ENCODE data around the gene GGTA1.

GGTA1 gene

GRCh38 chr9:121451586-121451985, 48.1 kb downstream of the GGTA1 start:
- no peaks in the 10 kb centered on the region for H4K20me1 ChIP-seq (ENCODE audit: insufficient read depth)
- no peaks in the 10 kb centered on the region for H3K27me3 ChIP-seq (ENCODE audit: insufficient read depth, low read depth)
- H3K4me1 ChIP-seq (ENCODE audit: low read depth, poor library complexity, severe bottlenecking), result peaks cover 14% of the 10 kb centered on the region
- no peak for TF ChIP-seq CTCF (conservative IDR thresholded peaks at IDR 0.05; ENCODE audit: low read depth, low read length)
- no peak overlapping the region for H3K4me2 ChIP-seq
- H2AFZ ChIP-seq (ENCODE audit: low read depth), result no peak overlapping the region
- no peak overlapping the region for H3K9ac ChIP-seq
- H3K4me3 ChIP-seq (IDR thresholded peaks at IDR 0.05; ENCODE audit: insufficient read depth, low read depth, low read length), result no peak overlapping the region
- no peaks in the 10 kb centered on the region for H3K36me3 ChIP-seq (ENCODE audit: insufficient read depth)
- no peak overlapping the region for H3K27ac ChIP-seq
- H3K79me2 ChIP-seq (ENCODE audit: insufficient read depth, low read depth), result no peaks in the 10 kb centered on the region

GRCh38 chr9:121450241-121450640, 49.4 kb downstream of the GGTA1 start:
- Histone ChIP-seq H3K9ac (no peak overlapping the region), H3K4me2 (no peak overlapping the region), H3K4me3 (IDR thresholded peaks at IDR 0.05; ENCODE audit: insufficient read depth, low read depth, low read length) (no peak overlapping the region), H3K4me1 (ENCODE audit: low read depth, poor library complexity, severe bottlenecking) (peaks cover 17% of the 10 kb centered on the region), H3K36me3 (ENCODE audit: insufficient read depth) (no peaks in the 10 kb centered on the region), H2AFZ (ENCODE audit: low read depth) (no peak overlapping the region), H3K79me2 (ENCODE audit: insufficient read depth, low read depth) (no peaks in the 10 kb centered on the region), H4K20me1 (ENCODE audit: insufficient read depth) (no peaks in the 10 kb centered on the region), H3K27me3 (ENCODE audit: insufficient read depth, low read depth) (no peaks in the 10 kb centered on the region), H3K27ac (no peak overlapping the region)
- TF ChIP-seq CTCF (conservative IDR thresholded peaks at IDR 0.05; ENCODE audit: low read depth, low read length), result no peak

- Histone ChIP-seq H3K79me2 (ENCODE audit: insufficient read depth, low read depth) (no peaks in the 10 kb centered on the region), H4K20me1 (ENCODE audit: insufficient read depth) (no peaks in the 10 kb centered on the region), H3K9ac (no peak overlapping the region), H3K27ac (no peak overlapping the region), H3K4me2 (no peak overlapping the region), H2AFZ (ENCODE audit: low read depth) (no peak overlapping the region), H3K4me1 (ENCODE audit: low read depth, poor library complexity, severe bottlenecking) (peaks cover 17% of the 10 kb centered on the region), H3K36me3 (ENCODE audit: insufficient read depth) (no peaks in the 10 kb centered on the region), H3K27me3 (ENCODE audit: insufficient read depth, low read depth) (no peaks in the 10 kb centered on the region), H3K4me3 (IDR thresholded peaks at IDR 0.05; ENCODE audit: insufficient read depth, low read depth, low read length) (no peak overlapping the region)
- TF ChIP-seq CTCF (conservative IDR thresholded peaks at IDR 0.05; ENCODE audit: low read depth, low read length), result no peak
Measured at GRCh38 chr9:121449786-121450185, 49.9 kb downstream of the GGTA1 start.

GRCh38 chr9:121447321-121447834, 52.3 kb downstream of the GGTA1 start:
- Histone ChIP-seq H3K9ac (no peak overlapping the region), H3K79me2 (ENCODE audit: insufficient read depth, low read depth) (no peaks in the 10 kb centered on the region), H3K27me3 (ENCODE audit: insufficient read depth, low read depth) (no peaks in the 10 kb centered on the region), H3K4me3 (IDR thresholded peaks at IDR 0.05; ENCODE audit: insufficient read depth, low read depth, low read length) (no peak overlapping the region), H4K20me1 (ENCODE audit: insufficient read depth) (no peaks in the 10 kb centered on the region), H3K27ac (no peak overlapping the region), H2AFZ (ENCODE audit: low read depth) (no peak overlapping the region), H3K4me2 (peak overlapping the region; percentile 33; the same call in 1 of the 2 replicates), H3K4me1 (ENCODE audit: low read depth, poor library complexity, severe bottlenecking) (peaks cover 17% of the 10 kb centered on the region), H3K36me3 (ENCODE audit: insufficient read depth) (no peaks in the 10 kb centered on the region)
- TF ChIP-seq CTCF (conservative IDR thresholded peaks at IDR 0.05; ENCODE audit: low read depth, low read length), result no peak

Measured in KMS-11 (cell line).